Measurements from ENCODE around the gene MCM7. TPM values are rescaled to one million over a fixed set of nuclear protein-coding genes. Genes with fewer than 3 reads are reported as not detected.

MCM7 gene
- total RNA-seq, 6 experiments from 2014 or later, result 70.9 to 139 (median 124) TPM

DNA sequence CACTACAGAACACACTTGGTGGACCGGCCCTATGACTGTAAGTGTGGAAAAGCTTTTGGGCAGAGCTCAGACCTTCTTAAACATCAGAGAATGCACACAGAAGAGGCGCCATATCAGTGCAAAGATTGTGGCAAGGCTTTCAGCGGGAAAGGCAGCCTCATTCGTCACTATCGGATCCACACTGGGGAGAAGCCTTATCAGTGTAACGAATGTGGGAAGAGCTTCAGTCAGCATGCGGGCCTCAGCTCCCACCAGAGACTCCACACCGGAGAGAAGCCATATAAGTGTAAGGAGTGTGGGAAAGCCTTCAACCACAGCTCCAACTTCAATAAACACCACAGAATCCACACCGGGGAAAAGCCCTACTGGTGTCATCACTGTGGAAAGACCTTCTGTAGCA is 37.0 kb downstream of the MCM7 start:
- Mint-ChIP-seq H3K4me3 (no peak overlapping the region), H3K36me3 (ENCODE audit: low read depth) (peaks cover 38% of the 10 kb centered on the region), H3K27me3 (ENCODE audit: insufficient read depth) (peaks cover 3% of the 10 kb centered on the region; the same call in 1 of the 2 replicates), H3K9me3 (no peaks in the 10 kb centered on the region), H3K4me1 (ENCODE audit: low read depth) (peaks cover 7% of the 10 kb centered on the region), H3K27ac (no peak overlapping the region)
- DNase-seq, result no peak
- no peak for TF ChIP-seq CTCF (IDR thresholded peaks at IDR 0.05)

DNA sequence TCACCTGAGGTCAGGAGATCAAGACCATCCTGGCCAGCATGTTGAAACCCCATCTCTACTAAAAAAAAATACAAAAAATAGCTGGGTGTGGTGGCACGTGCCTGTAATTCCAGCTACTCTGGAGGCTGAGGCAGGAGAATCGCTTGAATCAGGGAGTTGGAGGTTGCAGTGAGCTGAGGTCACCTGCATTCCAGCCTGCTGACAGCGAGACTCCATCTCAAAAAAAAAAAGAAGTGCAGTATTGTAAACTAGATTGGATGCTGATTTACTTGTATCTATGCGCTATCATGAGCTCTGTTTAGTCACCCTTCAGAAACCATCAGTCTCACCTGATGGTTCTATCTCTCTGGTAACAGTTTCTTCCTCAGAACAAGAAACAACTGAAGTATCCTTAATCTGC is 37.8 kb downstream of the MCM7 start:
- Mint-ChIP-seq H3K27me3 (ENCODE audit: insufficient read depth) (peaks cover 3% of the 10 kb centered on the region; the same call in 1 of the 2 replicates), H3K4me1 (ENCODE audit: low read depth) (peaks cover 7% of the 10 kb centered on the region), H3K4me3 (no peak overlapping the region), H3K36me3 (ENCODE audit: low read depth) (peaks cover 38% of the 10 kb centered on the region), H3K9me3 (no peaks in the 10 kb centered on the region), H3K27ac (no peak overlapping the region)
- DNase-seq, result no peak
- no peak for TF ChIP-seq CTCF (IDR thresholded peaks at IDR 0.05)

DNA sequence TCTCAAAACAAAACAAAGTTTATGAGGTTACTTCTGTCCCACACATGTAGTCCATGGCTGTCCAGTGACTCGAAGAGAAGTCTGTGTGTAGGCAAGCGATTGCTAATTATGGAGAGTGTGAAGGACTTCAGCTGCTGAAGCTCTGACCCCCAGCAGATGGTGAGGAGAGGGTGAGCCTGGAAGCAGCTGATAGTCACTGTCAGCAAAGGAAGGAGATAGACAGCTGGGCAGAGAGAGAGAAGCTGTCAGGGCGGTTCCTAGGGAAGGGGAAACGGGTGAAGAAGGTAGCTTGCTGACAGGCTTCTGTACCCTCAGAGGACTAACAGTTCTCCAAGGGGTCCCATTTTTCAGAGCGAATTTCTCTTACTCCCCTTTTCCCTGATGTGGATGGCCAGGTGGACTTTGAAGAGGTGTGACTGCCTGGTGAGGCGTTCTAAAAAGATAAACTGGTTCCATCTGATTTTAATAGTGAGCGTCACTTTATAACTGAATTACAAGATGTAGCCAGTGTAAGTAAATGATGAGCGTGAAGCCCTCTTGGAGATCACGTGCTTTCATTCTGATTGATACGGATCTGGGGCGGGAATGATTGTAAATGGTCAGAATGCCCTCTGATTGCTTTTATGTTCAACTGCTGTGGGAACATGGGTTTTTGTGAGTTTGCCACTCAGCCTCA is 39.5 kb downstream of the MCM7 start:
- no peak for TF ChIP-seq CTCF (IDR thresholded peaks at IDR 0.05)
- H3K27me3 Mint-ChIP-seq (ENCODE audit: insufficient read depth), result peaks cover 3% of the 10 kb centered on the region
- no peak for DNase-seq

DNA sequence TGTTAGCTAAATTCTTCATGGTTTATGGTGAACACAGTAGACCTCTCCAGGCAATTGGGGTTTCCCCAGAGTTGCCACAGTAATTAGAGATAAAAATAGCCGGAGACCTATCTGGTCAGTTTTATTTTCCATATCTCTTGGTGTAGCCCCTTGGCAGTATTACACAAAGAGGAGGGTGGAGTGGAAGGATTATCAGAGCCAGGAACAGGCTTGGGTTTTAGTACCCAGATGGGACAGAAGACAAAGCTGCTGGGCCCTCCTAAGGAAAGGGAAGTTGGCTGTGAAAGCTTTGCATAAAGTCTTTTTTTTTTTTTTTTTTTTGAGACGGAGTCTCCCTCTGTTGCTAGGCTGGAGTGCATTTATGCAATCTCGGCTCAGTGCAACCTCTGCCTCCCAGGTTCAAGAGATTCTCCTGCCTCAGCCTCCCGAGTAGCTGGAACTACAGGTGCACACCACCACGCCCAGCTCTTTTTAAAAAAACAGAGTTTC is 41.9 kb downstream of the MCM7 start:
- no peaks in the 10 kb centered on the region for H3K9me3 Mint-ChIP-seq
- no peak for DNase-seq
- no peak overlapping the region for H3K4me3 Mint-ChIP-seq
- H3K27me3 Mint-ChIP-seq (ENCODE audit: insufficient read depth), result peaks cover 3% of the 10 kb centered on the region
- H3K27ac Mint-ChIP-seq, result no peak overlapping the region
- TF ChIP-seq CTCF (IDR thresholded peaks at IDR 0.05), result no peak
- no peaks in the 10 kb centered on the region for H3K4me1 Mint-ChIP-seq (ENCODE audit: low read depth)
- H3K36me3 Mint-ChIP-seq (ENCODE audit: low read depth), result peaks cover 23% of the 10 kb centered on the region

More for the DNA sequence above, 39.5 kb downstream of the MCM7 start:
- H3K27ac Mint-ChIP-seq, result no peak overlapping the region
- H3K9me3 Mint-ChIP-seq, result no peaks in the 10 kb centered on the region
- peaks cover 32% of the 10 kb centered on the region for H3K36me3 Mint-ChIP-seq (ENCODE audit: low read depth)
- no peak overlapping the region for H3K4me3 Mint-ChIP-seq
- peaks cover 7% of the 10 kb centered on the region for H3K4me1 Mint-ChIP-seq (ENCODE audit: low read depth)

- Mint-ChIP-seq H3K27me3 (ENCODE audit: insufficient read depth) (peaks cover 3% of the 10 kb centered on the region), H3K36me3 (ENCODE audit: low read depth) (peaks cover 13% of the 10 kb centered on the region), H3K9me3 (no peaks in the 10 kb centered on the region), H3K4me3 (no peak overlapping the region), H3K27ac (no peak overlapping the region), H3K4me1 (ENCODE audit: low read depth) (no peaks in the 10 kb centered on the region)
- TF ChIP-seq CTCF (IDR thresholded peaks at IDR 0.05), result no peak
- DNase-seq, result no peak
Measured at GRCh38 chr7:100057006-100057405, 44.2 kb downstream of the MCM7 start.
